Dermis microvascular lymphatic vessel endothelial cell (primary cell): Measurements from ENCODE around the gene C20orf202. TPM values are rescaled to one million over a fixed set of nuclear protein-coding genes. Genes with fewer than 3 reads are reported as not detected.
"Not testable (repeated sequence)": the region's sequence is repeated elsewhere in the genome, so short reads cannot be mapped to it uniquely, and the experiment has no call there.

Source experiments
- DNase-seq, 2 donors: peaks; one replicate each; pipeline versions ENCODE4 v3.0.0 to v3.0.0-alpha.2; 2010; ENCODE audit warnings: low read depth in 2 of 2
- total RNA-seq: library from RNA; depleted of rRNA; stranded (reverse); fragments of >200 nt; gene quantifications from 2 replicates; pipeline ENCODE4 v1.2.1, GENCODE V29; 2014

Gene C20orf202
- total RNA-seq, 1 donor from 2014 or later = under 0.01 TPM

DNA sequence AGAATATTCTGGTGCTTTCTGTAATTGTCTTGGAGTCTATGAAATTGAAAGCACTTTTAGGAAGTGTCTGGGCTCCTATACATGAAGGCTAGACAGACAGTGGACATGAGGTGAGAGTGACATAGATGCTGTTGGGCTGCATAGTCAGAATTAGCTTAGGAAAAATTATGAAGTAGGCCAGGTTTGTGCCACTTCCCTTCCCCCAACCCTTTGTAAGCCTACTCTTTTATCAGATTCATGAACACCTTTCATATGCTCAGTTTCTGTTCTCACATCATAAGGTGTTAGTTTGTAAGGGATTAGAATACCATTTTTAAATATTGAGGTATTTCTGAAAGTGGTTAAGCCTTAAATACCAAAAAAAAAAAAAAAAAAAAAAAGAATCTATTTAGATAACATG lies 44.4 kb downstream of the C20orf202 start:
- DNase-seq = no peak

DNA sequence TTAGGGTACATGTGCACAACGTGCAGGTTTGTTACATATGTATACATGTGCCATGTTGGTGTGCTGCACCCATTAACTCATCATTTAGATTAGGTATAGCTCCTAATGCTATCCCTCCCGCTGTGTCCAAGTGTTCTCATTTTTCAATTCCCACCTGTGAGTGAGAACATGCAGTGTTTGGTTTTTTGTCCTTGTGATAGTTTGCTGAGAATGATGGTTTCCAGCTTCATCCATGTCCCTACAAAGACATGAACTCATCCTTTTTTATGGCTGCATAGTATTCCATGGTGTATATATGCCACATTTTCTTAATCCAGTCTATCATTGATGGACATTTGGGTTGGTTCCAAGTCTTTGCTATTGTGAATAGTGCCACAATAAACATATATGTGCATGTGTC lies 47.0 kb downstream of the C20orf202 start:
- DNase-seq = not testable (repeated sequence)

GRCh38 chr20:1252416-1252815 lies 49.2 kb downstream of the C20orf202 start:
- no peak for DNase-seq

- no peak for DNase-seq
Measured at GRCh38 chr20:1254254-1254653, 51.0 kb downstream of the C20orf202 start.

DNA sequence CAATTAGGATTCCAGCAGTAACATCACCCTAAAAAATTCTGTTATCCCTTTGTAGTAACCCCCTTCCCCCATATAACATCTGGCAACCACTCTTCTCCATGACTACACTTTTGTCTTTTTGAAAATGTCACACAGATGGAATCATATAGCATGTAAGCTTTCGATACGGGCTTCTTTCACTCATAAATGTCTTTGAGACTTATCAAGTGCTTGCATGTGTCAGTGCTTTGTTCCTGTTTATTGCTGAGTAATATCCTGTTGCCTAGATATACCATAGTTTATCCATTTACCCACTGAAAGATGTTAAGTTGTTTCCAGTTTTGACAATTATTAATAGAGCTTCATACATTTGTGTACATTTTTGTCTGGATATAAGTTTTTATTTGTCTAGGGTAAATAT lies 52.4 kb downstream of the C20orf202 start:
- peak in 1 of 2 donors; percentile 16 for DNase-seq

Other genes starting within 250 kb of the C20orf202 start
- gene RSPO4, start 201.1 kb upstream of the C20orf202 start, total RNA-seq = not detected in 2 replicates
- 28.4 and 34.5 TPM in 2 replicates for gene PSMF1, start 84.9 kb upstream of the C20orf202 start, total RNA-seq
- gene TMEM74B, start 18.5 kb upstream of the C20orf202 start, total RNA-seq = 0.26 and 0.76 TPM in 2 replicates
- gene RAD21L1, start 22.6 kb downstream of the C20orf202 start, total RNA-seq = not detected in 2 replicates
- 1.8 and 2.4 TPM in 2 replicates for gene SNPH, start 62.8 kb downstream of the C20orf202 start, total RNA-seq
- gene SDCBP2, start 125.7 kb downstream of the C20orf202 start, total RNA-seq = 4.0 and 4.3 TPM in 2 replicates
- 276 and 393 TPM in 2 replicates for gene FKBP1A, start 189.6 kb downstream of the C20orf202 start, total RNA-seq